K562 treated with DMSO at 1 percent for 12 hours (cell line): ENCODE results near the gene C3orf22. TPM values are rescaled to one million over a fixed set of nuclear protein-coding genes. Genes with fewer than 3 reads are reported as not detected.

ENCODE experiments used
- total RNA-seq: library from RNA; unstranded; fragments of 300-600 nt; gene quantifications from 2 replicates; pipeline ENCODE4 v1.2.3, GENCODE V29; 2022; ENCODE audit not compliant: insufficient read depth

C3orf22 gene, protein sequence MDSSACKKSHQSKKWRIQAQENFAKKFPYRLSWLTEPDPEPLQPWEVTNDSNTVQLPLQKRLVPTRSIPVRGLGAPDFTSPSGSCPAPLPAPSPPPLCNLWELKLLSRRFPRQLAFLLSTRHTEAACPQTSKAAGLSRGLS
- total RNA-seq: not detected in 2 replicates

DNA sequence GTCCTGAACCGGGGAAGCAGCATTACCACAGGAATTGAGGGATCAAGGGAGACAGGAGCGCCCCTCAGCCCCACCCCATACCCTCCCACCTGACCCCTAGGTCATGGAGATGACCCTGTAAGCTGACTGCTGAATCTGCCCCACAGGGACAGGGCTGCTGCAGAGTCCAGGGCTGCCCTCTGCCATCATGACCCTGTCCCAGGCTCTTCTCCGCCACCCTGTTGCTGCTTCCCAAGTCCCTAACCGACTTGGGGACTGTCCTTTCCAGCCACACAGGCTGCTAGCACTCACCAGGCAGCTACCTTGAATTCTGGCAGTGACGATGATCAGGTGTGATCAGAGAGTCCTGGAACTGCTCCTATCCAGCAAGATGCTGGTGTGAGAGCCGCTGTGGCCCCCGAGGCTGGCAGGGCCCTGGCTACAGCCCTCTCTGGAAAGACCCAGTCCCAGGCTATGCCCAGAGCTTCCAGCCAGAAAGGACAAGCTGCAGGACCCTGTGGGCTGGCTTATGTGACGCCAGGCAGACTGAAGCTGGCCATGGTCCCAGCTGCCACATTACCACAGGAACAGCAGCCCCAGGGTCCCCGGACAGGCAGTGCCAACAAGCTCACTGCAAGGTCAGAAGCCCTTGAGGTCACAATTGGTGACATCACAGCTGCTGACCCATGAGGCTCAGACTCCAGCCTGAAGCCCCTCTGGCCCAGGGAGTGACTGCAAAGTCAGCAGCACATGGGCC is at the start of gene C3orf22:
C3orf22 (minus strand) TSS at position 597 of the 736 bp plus-strand sequence. CDS start 5,542 bp downstream, outside the sequence.

DNA sequence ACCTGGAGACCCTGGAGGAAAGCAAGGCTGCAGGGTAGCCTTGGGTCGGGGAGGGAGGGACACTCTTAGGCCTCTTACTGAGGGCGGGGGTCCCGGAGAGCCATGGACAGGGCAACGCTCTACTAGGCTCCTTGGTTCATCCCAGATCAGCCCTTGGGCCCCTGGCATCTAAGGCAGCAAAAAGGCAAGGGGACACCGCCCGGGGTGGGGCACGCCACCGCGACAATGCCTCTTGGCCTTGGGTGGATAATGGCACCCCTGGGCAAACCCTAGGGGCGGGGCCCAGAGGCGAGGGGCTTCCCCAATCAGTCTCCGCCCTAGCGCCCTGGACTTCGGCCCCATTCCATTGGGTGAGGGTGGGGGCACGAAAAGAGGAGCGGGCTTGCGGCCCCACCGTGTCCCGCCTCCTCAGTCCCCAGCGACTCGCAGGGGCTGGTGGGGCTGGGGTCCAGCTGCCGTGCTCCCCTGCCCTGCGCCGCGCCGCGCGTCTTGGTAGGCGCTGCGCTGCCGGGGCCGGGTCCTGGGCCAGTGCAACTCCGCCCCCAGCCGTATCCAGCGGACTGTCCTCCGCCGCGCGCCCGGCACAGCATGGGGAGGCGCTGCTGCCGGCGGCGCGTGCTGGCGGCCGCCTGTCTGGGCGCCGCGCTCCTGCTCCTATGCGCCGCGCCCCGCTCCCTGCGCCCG is 34.8 kb downstream of the C3orf22 start, which contains the start of gene CHST13:
CHST13 (plus strand) TSS at position 411 of the 684 bp plus-strand sequence; CDS start at position 589, 178 bp downstream.

DNA sequence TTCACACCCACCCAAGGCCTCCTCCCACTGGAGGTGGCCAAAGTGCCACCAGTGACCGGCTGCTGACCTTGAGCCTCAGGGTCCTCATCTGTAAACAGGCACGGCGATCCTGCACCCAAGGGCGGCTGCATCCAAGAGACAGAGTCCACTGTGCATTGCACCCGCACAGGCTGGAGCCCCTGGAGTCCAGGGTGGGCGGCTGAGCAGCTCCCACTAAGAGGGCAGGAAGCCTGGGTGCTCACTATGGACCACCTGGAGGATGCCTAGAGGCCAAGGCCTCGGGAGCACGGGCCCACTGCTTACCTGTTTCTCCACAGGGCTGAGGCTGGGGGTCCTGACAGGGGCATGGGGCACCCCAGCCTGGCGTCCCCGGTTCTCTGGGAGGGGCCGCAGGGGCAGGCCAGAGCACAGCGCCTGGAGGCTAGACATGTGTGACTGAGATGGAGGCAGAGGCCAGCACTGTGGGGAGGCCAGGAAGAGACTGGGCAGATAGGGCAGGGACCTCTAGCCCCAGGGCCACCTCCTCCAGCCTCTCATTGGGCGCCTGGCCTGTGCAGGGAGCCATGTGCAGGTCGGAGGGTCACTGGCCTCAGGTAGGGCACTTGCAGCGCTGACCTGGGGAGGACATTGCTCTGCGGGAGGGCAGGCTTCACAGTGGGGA is 41.3 kb downstream of the C3orf22 start, which contains the start of gene UROC1:
UROC1 (minus strand) TSS at position 483 of the 661 bp plus-strand sequence; CDS start at position 429, 54 bp downstream.

Other genes with a start within 250 kb of the C3orf22 start
- gene KLF15, start 201.5 kb downstream of the C3orf22 start, total RNA-seq: 0.56 TPM in 1 of 2 replicates, not detected in the other
- gene CFAP100, start 164.0 kb downstream of the C3orf22 start, total RNA-seq: not detected in 2 replicates
- gene ZXDC, start 83.0 kb downstream of the C3orf22 start, total RNA-seq: 8.9 and 27.0 TPM in 2 replicates
- gene UROC1, start 41.2 kb downstream of the C3orf22 start, total RNA-seq: not detected in 2 replicates
- gene CHST13, start 34.8 kb downstream of the C3orf22 start, total RNA-seq: not detected in 2 replicates
- gene TXNRD3, start 96.2 kb upstream of the C3orf22 start, total RNA-seq: 1.3 and 2.2 TPM in 2 replicates
- 200 and 306 TPM in 2 replicates for gene CHCHD6, start 145.3 kb upstream of the C3orf22 start, total RNA-seq